DOHH2 (cell line): ENCODE results near the gene SYNGAP1.

Experiments used
- H3F3A ChIP-seq: fragments of 200-600 bp; sonication (generic), shearing (Covaris generic); 2 replicates; pipeline ENCODE4 v1.6.0; 2016; ENCODE audit warnings: antibody characterized with exemption, mild to moderate bottlenecking; ENCODE audit not compliant: control insufficient read depth, insufficient read depth
- H3K27ac ChIP-seq: fragments of 200-600 bp; sonication (generic); 2 replicates; pipeline ENCODE4 v1.5.1; 2014; ENCODE audit warnings: low read depth, mild to moderate bottlenecking, low read length, moderate library complexity
- H3K27me3 ChIP-seq: fragments of 200-600 bp; sonication (generic); 2 replicates; pipeline ENCODE4 v1.6.1; 2014; ENCODE audit warnings: mild to moderate bottlenecking, low read length, mixed read lengths; ENCODE audit not compliant: control insufficient read depth
- H3K36me3 ChIP-seq: fragments of 200-600 bp; sonication (generic); 2 replicates; pipeline ENCODE4 v1.6.1; 2014; ENCODE audit warnings: mild to moderate bottlenecking, low read length, moderate library complexity, mixed read lengths; ENCODE audit not compliant: control insufficient read depth
- H3K4me1 ChIP-seq: fragments of 200-600 bp; sonication (generic); 2 replicates; pipeline ENCODE4 v1.6.1; 2014; ENCODE audit warnings: mild to moderate bottlenecking, low read length, mixed read lengths; ENCODE audit not compliant: control insufficient read depth
- H3K4me2 ChIP-seq: fragments of 200-600 bp; sonication (generic); 2 replicates; pipeline ENCODE4 v1.6.0; 2014; ENCODE audit warnings: mild to moderate bottlenecking, low read length, moderate library complexity
- H3K4me3 ChIP-seq: fragments of 200-600 bp; sonication (generic); 2 replicates; pipeline ENCODE4 v1.5.1; 2014; ENCODE audit warnings: mild to moderate bottlenecking, low read length, mixed read lengths
- H3K79me2 ChIP-seq: fragments of 200-600 bp; sonication (generic); 2 replicates; pipeline ENCODE4 v1.6.1; 2014; ENCODE audit warnings: mild to moderate bottlenecking, low read length, mixed read lengths; ENCODE audit not compliant: control insufficient read depth
- H3K9me2 ChIP-seq: fragments of 200-600 bp; sonication (generic); replicated peaks from 2 replicates; pipeline ENCODE4 v1.6.1; 2014; ENCODE audit warnings: mild to moderate bottlenecking, low read length, mixed read lengths; ENCODE audit not compliant: control insufficient read depth
- H3K9me3 ChIP-seq: fragments of 200-600 bp; sonication (generic); 2 replicates; pipeline ENCODE4 v1.6.1; 2014; ENCODE audit warnings: antibody characterized with exemption, low read length, mixed read lengths; ENCODE audit not compliant: control insufficient read depth, insufficient read depth
- H4K20me1 ChIP-seq: fragments of 200-600 bp; sonication (generic); 2 replicates; pipeline ENCODE4 v1.6.0; 2014; ENCODE audit warnings: low read depth, mild to moderate bottlenecking, antibody characterized with exemption, low read length, moderate library complexity; ENCODE audit not compliant: control insufficient read depth, insufficient read depth
- CTCF ChIP-seq: fragments of 200-600 bp; sonication (generic); IDR thresholded peaks from one replicate; pipeline ENCODE4 v1.5.1; 2014; ENCODE audit warnings: antibody characterized with exemption, mild to moderate bottlenecking, low read depth, low read length; ENCODE audit not compliant: poor library complexity, severe bottlenecking
- EZH2phosphoT487 ChIP-seq: fragments of 200-600 bp; sonication (generic); IDR thresholded peaks from 2 replicates; pipeline ENCODE4 v1.6.1; 2017; ENCODE audit warnings: borderline replicate concordance, mild to moderate bottlenecking, antibody characterized with exemption, low read length, moderate library complexity, mixed read lengths

The SYNGAP1 gene

GRCh38 chr6:33442283-33442682 lies 22.4 kb downstream of the SYNGAP1 start:
- H3K36me3 ChIP-seq: peaks cover 60% of the 10 kb centered on the region
- H3K9me3 ChIP-seq: no peaks in the 10 kb centered on the region
- no peaks in the 10 kb centered on the region for H3K27me3 ChIP-seq
- no peaks in the 10 kb centered on the region for H3K79me2 ChIP-seq
- no peaks in the 10 kb centered on the region for H3K9me2 ChIP-seq
- H3K4me2 ChIP-seq: no peak overlapping the region
- no peaks in the 10 kb centered on the region for H3K4me1 ChIP-seq
- no peaks in the 10 kb centered on the region for H4K20me1 ChIP-seq
- H3K27ac ChIP-seq: no peak overlapping the region
- H3K4me3 ChIP-seq: no peak overlapping the region
- H3F3A ChIP-seq: 0 out of 2 replicates have a peak, but pooled peaks cover 3% of the 10 kb centered on the region
- TF ChIP-seq CTCF: no peak

- Histone ChIP-seq H3K4me3 (no peak overlapping the region), H3K9me2 (no peaks in the 10 kb centered on the region), H3K36me3 (peaks cover 65% of the 10 kb centered on the region), H3F3A (0 out of 2 replicates have a peak, but pooled peaks cover 3% of the 10 kb centered on the region), H3K9me3 (no peaks in the 10 kb centered on the region), H4K20me1 (no peaks in the 10 kb centered on the region), H3K4me2 (no peak overlapping the region), H3K27me3 (no peaks in the 10 kb centered on the region), H3K79me2 (no peaks in the 10 kb centered on the region), H3K27ac (no peak overlapping the region), H3K4me1 (no peaks in the 10 kb centered on the region)
- no peak for TF ChIP-seq EZH2phosphoT487
- TF ChIP-seq CTCF: no peak
Measured at GRCh38 chr6:33443025-33443424, 23.2 kb downstream of the SYNGAP1 start.

GRCh38 chr6:33443619-33444504 lies 24.0 kb downstream of the SYNGAP1 start:
- Histone ChIP-seq H3K27ac (no peak overlapping the region), H4K20me1 (no peaks in the 10 kb centered on the region), H3K9me2 (no peaks in the 10 kb centered on the region), H3K36me3 (peaks cover 63% of the 10 kb centered on the region), H3K4me3 (no peak overlapping the region), H3K4me2 (no peak overlapping the region), H3K79me2 (no peaks in the 10 kb centered on the region), H3K9me3 (no peaks in the 10 kb centered on the region), H3K4me1 (no peaks in the 10 kb centered on the region), H3K27me3 (no peaks in the 10 kb centered on the region), H3F3A (0 out of 2 replicates have a peak, but pooled peaks cover 3% of the 10 kb centered on the region)
- TF ChIP-seq EZH2phosphoT487: no peak
- no peak for TF ChIP-seq CTCF
